GM12873 (cell line): ENCODE data around the gene PTPRS.
A peak's percentile ranks its signal among the peaks of the same experiment; 100 is the strongest.

Experiments
- TF ChIP-seq, protein P1 (sequence below): IDR thresholded peaks from 2 replicates; pipeline ENCODE4 v1.5.1; 2012; ENCODE audit warnings: low read depth, mild to moderate bottlenecking, moderate library complexity, low read length, control low read depth; ENCODE audit not compliant: insufficient read depth; ENCODE audit errors: missing control alignments

The PTPRS gene

DNA sequence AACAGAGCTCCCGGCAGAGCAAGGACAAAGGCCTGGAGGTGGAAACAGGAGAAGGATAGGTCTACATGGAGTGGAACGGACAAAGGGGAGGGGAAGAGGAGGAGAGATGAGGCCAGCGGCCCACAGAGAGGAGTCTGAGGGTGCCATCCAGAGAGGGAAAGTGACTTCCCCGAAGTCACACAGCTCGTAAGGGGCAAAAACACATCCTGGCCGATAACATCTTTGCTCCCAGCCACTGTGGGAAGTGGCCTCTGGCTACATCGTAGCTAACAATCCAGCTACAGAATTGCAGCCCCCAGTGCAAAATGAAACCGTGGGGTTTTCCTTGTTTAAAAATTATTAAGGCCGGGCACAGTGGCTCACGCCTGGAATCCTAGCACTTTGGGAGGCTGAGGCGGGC, 11.5 kb downstream of the PTPRS start:
- TF ChIP-seq, protein P1, sequence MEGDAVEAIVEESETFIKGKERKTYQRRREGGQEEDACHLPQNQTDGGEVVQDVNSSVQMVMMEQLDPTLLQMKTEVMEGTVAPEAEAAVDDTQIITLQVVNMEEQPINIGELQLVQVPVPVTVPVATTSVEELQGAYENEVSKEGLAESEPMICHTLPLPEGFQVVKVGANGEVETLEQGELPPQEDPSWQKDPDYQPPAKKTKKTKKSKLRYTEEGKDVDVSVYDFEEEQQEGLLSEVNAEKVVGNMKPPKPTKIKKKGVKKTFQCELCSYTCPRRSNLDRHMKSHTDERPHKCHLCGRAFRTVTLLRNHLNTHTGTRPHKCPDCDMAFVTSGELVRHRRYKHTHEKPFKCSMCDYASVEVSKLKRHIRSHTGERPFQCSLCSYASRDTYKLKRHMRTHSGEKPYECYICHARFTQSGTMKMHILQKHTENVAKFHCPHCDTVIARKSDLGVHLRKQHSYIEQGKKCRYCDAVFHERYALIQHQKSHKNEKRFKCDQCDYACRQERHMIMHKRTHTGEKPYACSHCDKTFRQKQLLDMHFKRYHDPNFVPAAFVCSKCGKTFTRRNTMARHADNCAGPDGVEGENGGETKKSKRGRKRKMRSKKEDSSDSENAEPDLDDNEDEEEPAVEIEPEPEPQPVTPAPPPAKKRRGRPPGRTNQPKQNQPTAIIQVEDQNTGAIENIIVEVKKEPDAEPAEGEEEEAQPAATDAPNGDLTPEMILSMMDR, result no peak

- TF ChIP-seq, protein P1, result no peak
These were observed 13.5 kb downstream of the PTPRS start for GRCh38 chr19:5326986-5327623.

DNA sequence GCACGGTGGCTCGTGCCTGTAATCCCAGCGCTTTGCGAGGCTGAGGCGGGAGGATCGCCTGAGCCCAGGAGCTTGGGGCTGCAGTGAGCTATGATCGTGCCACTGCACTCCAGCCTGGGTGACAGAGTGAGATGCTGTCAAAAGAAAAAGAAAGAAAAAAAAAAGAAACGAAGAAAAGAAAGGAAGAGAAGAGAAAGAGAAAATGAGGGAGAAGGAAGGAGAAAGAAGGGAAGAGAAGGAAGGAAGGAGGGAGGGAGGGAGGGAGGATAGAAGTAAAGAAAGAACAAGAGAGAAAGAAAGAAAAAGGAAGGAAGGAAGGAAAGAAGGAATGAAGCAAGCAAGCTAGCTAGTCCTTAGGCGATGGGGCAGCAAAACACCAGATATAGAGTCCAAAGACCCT, 14.1 kb downstream of the PTPRS start:
- TF ChIP-seq, protein P1, result no peak

- TF ChIP-seq, protein P1, result no peak
These were observed 15.7 kb downstream of the PTPRS start for GRCh38 chr19:5324947-5325346.

- TF ChIP-seq, protein P1, result no peak
These were observed 17.2 kb downstream of the PTPRS start for GRCh38 chr19:5323475-5323811.

DNA sequence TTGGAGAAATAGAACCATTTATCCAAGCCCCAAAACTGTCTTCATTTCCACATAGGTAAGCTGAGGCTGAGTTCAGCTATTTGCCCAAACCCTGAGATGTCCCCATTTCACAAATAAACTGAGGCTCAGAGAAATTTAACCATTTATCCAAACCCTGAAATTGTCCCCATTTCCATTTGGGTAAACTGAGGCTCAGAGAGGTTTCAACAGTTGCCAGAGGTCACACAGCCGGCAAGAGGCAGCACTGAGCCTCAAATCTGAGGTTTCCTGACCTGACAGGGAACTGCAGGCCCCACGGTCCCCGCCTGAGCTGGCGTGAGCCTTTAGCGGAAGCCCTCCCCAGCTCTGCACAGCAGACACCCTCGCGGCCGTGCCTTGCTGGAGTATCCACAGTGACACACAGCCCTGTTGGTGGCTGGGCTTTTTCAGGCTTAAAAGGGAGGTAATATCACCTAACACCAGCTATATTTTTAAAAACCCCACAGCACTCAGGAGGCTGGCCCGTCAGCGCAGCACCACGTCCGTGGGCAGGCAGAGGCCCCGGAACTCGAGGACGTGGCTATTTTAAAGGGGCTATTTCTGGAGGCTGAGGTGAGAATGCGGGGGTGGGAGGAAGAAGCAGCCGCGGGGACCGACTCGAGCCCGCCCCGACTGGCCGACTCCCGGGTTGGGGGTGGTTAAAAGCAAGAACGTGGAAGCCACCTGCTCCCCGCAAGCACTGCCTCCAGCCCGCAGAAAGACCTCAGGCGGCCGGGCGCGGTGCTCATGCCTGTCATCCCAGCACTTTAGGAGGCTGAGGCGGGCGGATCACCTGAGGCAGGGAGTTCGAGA, 18.5 kb downstream of the PTPRS start:
- TF ChIP-seq, protein P1, result peak; percentile 56

DNA sequence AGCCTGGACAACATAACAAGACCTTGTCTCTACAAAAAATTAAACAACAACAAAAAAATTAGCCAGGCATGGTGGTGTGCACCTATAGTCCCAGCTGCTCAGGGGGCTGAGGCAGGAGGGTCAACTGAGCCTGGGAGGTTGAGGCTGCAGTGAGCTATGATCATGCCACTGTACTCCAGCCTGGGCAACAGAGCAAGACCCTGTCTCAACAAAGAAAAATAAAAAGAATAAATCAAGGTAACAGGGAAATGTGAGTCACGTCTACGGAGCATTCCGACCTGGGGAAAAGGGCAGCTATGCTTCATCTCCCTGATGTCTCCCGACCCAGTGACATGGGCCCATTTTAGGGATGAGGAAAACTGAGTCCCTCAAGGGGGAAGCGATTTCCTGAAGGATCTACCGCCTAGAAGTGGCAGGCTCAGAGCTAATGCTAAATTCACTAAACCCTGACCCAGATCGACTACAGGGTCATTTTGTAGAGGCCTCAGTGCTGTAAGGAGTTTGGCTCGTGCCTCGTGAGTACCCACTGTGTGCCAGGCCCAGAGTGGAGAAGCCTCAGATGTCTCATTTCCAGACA, 19.5 kb downstream of the PTPRS start:
- TF ChIP-seq, protein P1, result no peak
